A549 (cell line): ENCODE results near the gene SGTB. TPM values are rescaled to one million over a fixed set of nuclear protein-coding genes. Genes with fewer than 3 reads are reported as not detected.

Source experiments
- ATAC-seq, 2 experiments: fragments of 200-7000 bp in 1 of 2; fragments of >200 bp in 1 of 2; cut with Nextera tagmentation in 1 of 2; cut with Tn5 transposase in 1 of 2; 3 replicates each; pipeline versions ENCODE4 v1.8.0 to v1.9.1; 2018 to 2020; ENCODE audit warnings: mild to moderate bottlenecking in 1 of 2, moderate library complexity in 1 of 2
- CTCF ChIA-PET: fragments of 300-600 bp; sonication (Branson Sonifier 250); formaldehyde crosslinking; extraction: SDS; loops from one replicate; lab custom pipeline; 2021; ENCODE audit warnings: antibody characterized with exemption, inconsistent platforms; lab: Yijun Ruan, JAX
- POLR2A ChIA-PET: fragments of 350-600 bp; formaldehyde crosslinking; extraction: SDS; loops from one replicate; lab custom pipeline; 2021; ENCODE audit warnings: antibody characterized with exemption, inconsistent platforms; lab: Yijun Ruan, JAX
- DNase-seq, 2 experiments: peaks; one replicate each; pipeline versions ENCODE4 v3.0.0 to v3.0.0-alpha.2; 2011 to 2016; ENCODE audit warnings: low read depth in 1 of 2, low spot score in 1 of 2
- FAIRE-seq: peaks from 2 replicates; lab custom pipeline; 2011; peaks lifted over from hg19 to GRCh38; lab: Jason Lieb, UNC
- H3K27ac ChIP-seq, 2 experiments: fragments of >200 bp; sonication (Bioruptor Twin); formaldehyde crosslinking; 3 replicates each; pipeline ENCODE4 v1.5.1; 2016 to 2017
- H3K4me1 ChIP-seq: fragments of >200 bp; sonication (Bioruptor Twin); formaldehyde crosslinking; 3 replicates; pipeline ENCODE4 v1.6.1; 2016
- H3K4me2 ChIP-seq: fragments of >200 bp; sonication (Bioruptor Twin); formaldehyde crosslinking; 3 replicates; pipeline ENCODE4 v1.6.1; 2016
- H3K4me3 ChIP-seq: fragments of >200 bp; sonication (Bioruptor Twin); formaldehyde crosslinking; 3 replicates; pipeline ENCODE4 v1.5.1; 2016
- H3K9me3 ChIP-seq: fragments of >200 bp; sonication (Bioruptor Twin); formaldehyde crosslinking; 3 replicates; pipeline ENCODE4 v1.6.1; 2016
- BHLHE40 ChIP-seq: IDR thresholded peaks from 2 replicates; pipeline ENCODE4 v1.6.1; 2012; ENCODE audit warnings: low read depth, low read length, inconsistent platforms
- CBX8 ChIP-seq: fragments of 200-600 bp; sonication (generic); IDR thresholded peaks from 2 replicates; pipeline ENCODE4 v1.6.1; 2016
- CHD4 ChIP-seq: fragments of 200-600 bp; sonication (generic); IDR thresholded peaks from 2 replicates; pipeline ENCODE4 v1.6.1; 2016; ENCODE audit warnings: antibody characterized with exemption, mild to moderate bottlenecking, borderline replicate concordance
- CTCF ChIP-seq: fragments of >200 bp; sonication (Bioruptor Twin); formaldehyde crosslinking; IDR thresholded peaks from 3 replicates; pipeline ENCODE4 v1.5.1; 2016
- ESRRA ChIP-seq: fragments of 150-350 bp; IDR thresholded peaks from 2 replicates; pipeline ENCODE4 v1.6.1; 2014; ENCODE audit warnings: mild to moderate bottlenecking, low read length, borderline replicate concordance
- FOSB ChIP-seq: fragments of 250-450 bp; sonication (Bioruptor Pico); IDR thresholded peaks from 2 replicates; pipeline ENCODE4 v1.5.0; 2020; ENCODE audit warnings: mild to moderate bottlenecking, moderate library complexity
- FOSL2 ChIP-seq, 2 experiments: fragments of 450-650 bp in 1 of 2; fragments of >200 bp in 1 of 2; sonication (Bioruptor Twin) in 1 of 2; formaldehyde crosslinking; IDR thresholded peaks; 2 replicates each; pipeline versions ENCODE4 v1.5.0 to v1.6.1; 2016 to 2020; ENCODE audit warnings: mild to moderate bottlenecking in 1 of 2, moderate library complexity in 1 of 2
- FOXS1 ChIP-seq: fragments of 250-450 bp; sonication (Bioruptor Pico); IDR thresholded peaks from 2 replicates; pipeline ENCODE4 v1.5.0; 2020; ENCODE audit warnings: mild to moderate bottlenecking, moderate library complexity
- GATA3 ChIP-seq: IDR thresholded peaks from 2 replicates; pipeline ENCODE4 v1.6.1; 2012; ENCODE audit warnings: borderline replicate concordance
- JUN ChIP-seq, 2 experiments: fragments of >200 bp; sonication (Bioruptor Twin); formaldehyde crosslinking; IDR thresholded peaks; 2 replicates in 1 of 2; 3 replicates in 1 of 2; pipeline ENCODE4 v1.6.1; 2016 to 2017
- JUNB ChIP-seq: fragments of >200 bp; sonication (Bioruptor Twin); formaldehyde crosslinking; IDR thresholded peaks from 2 replicates; pipeline ENCODE4 v1.6.1; 2016
- KDM1A ChIP-seq: fragments of 200-600 bp; sonication (generic); IDR thresholded peaks from 2 replicates; pipeline ENCODE4 v1.6.1; 2016; ENCODE audit warnings: low read depth, mild to moderate bottlenecking
- KDM5A ChIP-seq: fragments of 200-600 bp; sonication (generic); IDR thresholded peaks from 2 replicates; pipeline ENCODE4 v1.6.1; 2016; ENCODE audit warnings: antibody characterized with exemption, mild to moderate bottlenecking
- MAZ ChIP-seq: fragments of 150-350 bp; IDR thresholded peaks from 2 replicates; pipeline ENCODE4 v1.6.1; 2014; ENCODE audit warnings: antibody characterized with exemption, low read depth, low read length, borderline replicate concordance
- NFE2L2 ChIP-seq: fragments of 150-350 bp; conservative IDR thresholded peaks from 2 replicates; pipeline ENCODE4 v1.6.1; 2014; ENCODE audit warnings: low read length
- NR3C1 ChIP-seq: fragments of >200 bp; sonication (Bioruptor Twin); formaldehyde crosslinking; IDR thresholded peaks from 3 replicates; pipeline ENCODE4 v1.6.1; 2017
- RAD21 ChIP-seq, 2 experiments: fragments of >200 bp in 1 of 2; sonication (Bioruptor Twin) in 1 of 2; formaldehyde crosslinking in 1 of 2; IDR thresholded peaks in 1 of 2; conservative IDR thresholded peaks in 1 of 2; 2 replicates in 1 of 2; 3 replicates in 1 of 2; pipeline ENCODE4 v1.6.1; 2012 to 2018; ENCODE audit warnings: inconsistent platforms in 1 of 2
- RARB ChIP-seq: fragments of 250-450 bp; sonication (Bioruptor Pico); IDR thresholded peaks from 2 replicates; pipeline ENCODE4 v1.8.0; 2021; ENCODE audit warnings: mild to moderate bottlenecking, moderate library complexity
- RCOR1 ChIP-seq: fragments of 150-350 bp; IDR thresholded peaks from 2 replicates; pipeline ENCODE4 v1.6.1; 2014; ENCODE audit warnings: antibody characterized with exemption, low read length, low read depth
- RFX5 ChIP-seq: fragments of 450-650 bp; IDR thresholded peaks from 2 replicates; pipeline ENCODE4 v1.7.1; 2014; ENCODE audit warnings: antibody characterized with exemption, mild to moderate bottlenecking, moderate library complexity
- SMC3 ChIP-seq: fragments of >200 bp; sonication (Bioruptor Twin); formaldehyde crosslinking; IDR thresholded peaks from 3 replicates; pipeline ENCODE4 v1.6.1; 2018; ENCODE audit warnings: inconsistent platforms
- SREBF2 ChIP-seq: fragments of 450-650 bp; IDR thresholded peaks from 2 replicates; pipeline ENCODE4 v1.6.1; 2014; ENCODE audit warnings: mild to moderate bottlenecking, moderate library complexity
- TFCP2L1 ChIP-seq: fragments of 250-450 bp; sonication (Bioruptor Pico); IDR thresholded peaks from 2 replicates; pipeline ENCODE4 v1.5.0; 2021; ENCODE audit warnings: mild to moderate bottlenecking
- TP53 ChIP-seq: fragments of 250-450 bp; sonication (Bioruptor Pico); IDR thresholded peaks from 2 replicates; pipeline ENCODE4 v1.5.0; 2021; ENCODE audit warnings: mild to moderate bottlenecking, moderate library complexity
- ZC3H11A ChIP-seq: fragments of 450-650 bp; IDR thresholded peaks from 2 replicates; pipeline ENCODE4 v1.6.1; 2014; ENCODE audit warnings: antibody characterized with exemption, mild to moderate bottlenecking
- ZFP36 ChIP-seq: fragments of 450-650 bp; IDR thresholded peaks from 2 replicates; pipeline ENCODE4 v1.6.1; 2014; ENCODE audit warnings: borderline replicate concordance; ENCODE audit not compliant: partially characterized antibody
- ZNF302 ChIP-seq: fragments of 250-450 bp; sonication (Bioruptor Pico); IDR thresholded peaks from 2 replicates; pipeline ENCODE4 v1.9.0; 2021; ENCODE audit warnings: inconsistent platforms, mild to moderate bottlenecking, moderate library complexity
- WGBS: methylation state at CpG from one replicate; pipeline ENCODE4 v1.1.6; 2017; ENCODE audit errors: missing lambda C conversion rate; 5-methylcytosine and 5-hydroxymethylcytosine counted together
- polyA plus RNA-seq, 4 experiments: library from polyadenylated mRNA; depleted of rRNA in 3 of 4; stranded (reverse); fragments of >200 nt; fragmentation: RNase III in 1 of 4; extraction: RNeasy Plus Mini Kit Qiagen cat#74134 plus additional on column Dnase treatment in 1 of 4; gene quantifications; 2 replicates in 3 of 4; 3 replicates in 1 of 4; pipeline ENCODE4 v1.2.3, GENCODE V29; 2011 to 2017
- TF ChIP-seq, protein P1 (sequence below): fragments of 200-600 bp; sonication (generic); IDR thresholded peaks from 2 replicates; pipeline ENCODE4 v1.6.1; 2016; ENCODE audit warnings: antibody characterized with exemption, mild to moderate bottlenecking, moderate library complexity

The SGTB gene
- polyA plus RNA-seq, 2 of the 4 experiments (the other 2 are of a cell fraction) = 8.6 to 17.4 TPM

- CTCF ChIA-PET = no interaction called here
- Histone ChIP-seq H3K4me3 (no peak overlapping the region), H3K4me1 (no peaks in the 10 kb centered on the region), H3K4me2 (no peak overlapping the region), H3K27ac (no peak overlapping the region), H3K9me3 (no peaks in the 10 kb centered on the region)
- POLR2A ChIA-PET = no interaction called here
- no peak for TF ChIP-seq KDM1A
- TF ChIP-seq SREBF2 = no peak
- no peak for TF ChIP-seq SMC3
- no peak for TF ChIP-seq NFE2L2
- TF ChIP-seq RCOR1 = no peak
- no peak for TF ChIP-seq ZFP36
- ATAC-seq = no peak
- no peak for FAIRE-seq
- DNase-seq = no peak
Observed at GRCh38 chr5:65647941-65648340, 74.0 kb downstream of the SGTB start.

- no peak for DNase-seq
- Histone ChIP-seq H3K4me1 (no peaks in the 10 kb centered on the region), H3K27ac (no peak overlapping the region)
- CTCF ChIA-PET = interaction anchor here (0.8 kb wide), 1 partner anchor 26 kb away, joined by 3 read pairs; no protein-coding TSS in a partner anchor
- TF ChIP-seq BHLHE40 (no peak), JUN (IDR thresholded peaks at IDR 0.05) (no peak), ZC3H11A (no peak), RFX5 (no peak), RCOR1 (no peak), CHD4 (no peak), TP53 (CRISPR knock-in tag) (no peak), NR3C1 (no peak), MAZ (no peak), ESRRA (no peak), KDM5A (no peak), SMC3 (no peak), ZNF302 (CRISPR knock-in tag) (no peak), KDM1A (no peak), NFE2L2 (no peak)
- TF ChIP-seq, all 56 proteins: peak for 0
- Histone ChIP-seq H3K9me3 (no peaks in the 10 kb centered on the region), H3K4me3 (no peak overlapping the region), H3K4me2 (no peak overlapping the region)
- no peak for ATAC-seq
- WGBS = 99% methylated on average over 2 of the region's 2 CpGs
- POLR2A ChIA-PET = no interaction called here
- no peak for FAIRE-seq
Observed at GRCh38 chr5:65646938-65647337, 75.0 kb downstream of the SGTB start.

DNA sequence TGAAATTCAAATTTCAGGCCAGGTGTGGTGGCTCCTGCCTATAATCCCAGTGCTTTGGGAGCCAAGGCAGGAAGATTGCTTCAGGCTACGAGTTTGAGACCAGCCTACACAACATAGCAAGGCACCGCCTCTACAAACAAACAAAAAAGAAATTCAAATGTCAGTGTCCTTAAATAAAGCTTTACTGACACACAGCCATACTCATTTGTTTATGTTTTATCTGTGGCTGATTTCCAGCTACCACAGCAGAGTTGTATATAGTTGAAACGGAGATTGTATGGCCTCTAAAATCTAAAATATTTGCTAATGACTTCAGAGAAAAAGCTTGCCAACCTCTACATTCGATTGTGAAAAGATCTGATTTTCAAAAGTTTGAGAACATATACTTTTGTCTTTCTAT is 81.7 kb downstream of the SGTB start:
- CTCF ChIA-PET = no interaction called here
- no peak for FAIRE-seq
- Histone ChIP-seq H3K9me3 (no peaks in the 10 kb centered on the region), H3K4me3 (no peak overlapping the region), H3K4me1 (no peaks in the 10 kb centered on the region)
- no peak for TF ChIP-seq CTCF
- TF ChIP-seq CHD4 = no peak
- TF ChIP-seq FOSL2 (IDR thresholded peaks at IDR 0.05) = no peak
- TF ChIP-seq FOSL2 (CRISPR knock-in tag; IDR thresholded peaks at IDR 0.05) = no peak
- TF ChIP-seq SMC3 = no peak
- TF ChIP-seq FOSB (CRISPR knock-in tag) = no peak
- no peak for TF ChIP-seq RAD21 (conservative IDR thresholded peaks at IDR 0.05 in 1 of 2, IDR thresholded peaks at IDR 0.05 in 1 of 2)
- TF ChIP-seq CBX8 = no peak
- TF ChIP-seq MAZ = no peak
- TF ChIP-seq JUNB = no peak
- TF ChIP-seq KDM5A = no peak
- TF ChIP-seq FOXS1 (CRISPR knock-in tag) = no peak
- no peak for TF ChIP-seq TP53 (CRISPR knock-in tag)
- TF ChIP-seq GATA3 = no peak
- no peak for TF ChIP-seq TFCP2L1 (CRISPR knock-in tag)
- TF ChIP-seq, protein P1, sequence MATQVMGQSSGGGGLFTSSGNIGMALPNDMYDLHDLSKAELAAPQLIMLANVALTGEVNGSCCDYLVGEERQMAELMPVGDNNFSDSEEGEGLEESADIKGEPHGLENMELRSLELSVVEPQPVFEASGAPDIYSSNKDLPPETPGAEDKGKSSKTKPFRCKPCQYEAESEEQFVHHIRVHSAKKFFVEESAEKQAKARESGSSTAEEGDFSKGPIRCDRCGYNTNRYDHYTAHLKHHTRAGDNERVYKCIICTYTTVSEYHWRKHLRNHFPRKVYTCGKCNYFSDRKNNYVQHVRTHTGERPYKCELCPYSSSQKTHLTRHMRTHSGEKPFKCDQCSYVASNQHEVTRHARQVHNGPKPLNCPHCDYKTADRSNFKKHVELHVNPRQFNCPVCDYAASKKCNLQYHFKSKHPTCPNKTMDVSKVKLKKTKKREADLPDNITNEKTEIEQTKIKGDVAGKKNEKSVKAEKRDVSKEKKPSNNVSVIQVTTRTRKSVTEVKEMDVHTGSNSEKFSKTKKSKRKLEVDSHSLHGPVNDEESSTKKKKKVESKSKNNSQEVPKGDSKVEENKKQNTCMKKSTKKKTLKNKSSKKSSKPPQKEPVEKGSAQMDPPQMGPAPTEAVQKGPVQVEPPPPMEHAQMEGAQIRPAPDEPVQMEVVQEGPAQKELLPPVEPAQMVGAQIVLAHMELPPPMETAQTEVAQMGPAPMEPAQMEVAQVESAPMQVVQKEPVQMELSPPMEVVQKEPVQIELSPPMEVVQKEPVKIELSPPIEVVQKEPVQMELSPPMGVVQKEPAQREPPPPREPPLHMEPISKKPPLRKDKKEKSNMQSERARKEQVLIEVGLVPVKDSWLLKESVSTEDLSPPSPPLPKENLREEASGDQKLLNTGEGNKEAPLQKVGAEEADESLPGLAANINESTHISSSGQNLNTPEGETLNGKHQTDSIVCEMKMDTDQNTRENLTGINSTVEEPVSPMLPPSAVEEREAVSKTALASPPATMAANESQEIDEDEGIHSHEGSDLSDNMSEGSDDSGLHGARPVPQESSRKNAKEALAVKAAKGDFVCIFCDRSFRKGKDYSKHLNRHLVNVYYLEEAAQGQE = no peak
- TF ChIP-seq RARB (CRISPR knock-in tag) = no peak
- TF ChIP-seq, all 56 proteins: peak for 0
- no peak for DNase-seq
- no peak for ATAC-seq
- no peak overlapping the region for H3K4me2 ChIP-seq
- H3K27ac ChIP-seq = no peak overlapping the region
- WGBS = 86% methylated on average over 4 of the region's 4 CpGs
- POLR2A ChIA-PET = no interaction called here
